Astrocyte of the spinal cord (primary cell): ENCODE results near the gene ELL.

ENCODE experiments used
- DNase-seq: peaks from one replicate; pipeline ENCODE4 v3.0.0; 2011; ENCODE audit warnings: low read depth, low spot score
- H3K4me3 ChIP-seq: 2 replicates; pipeline ENCODE4 v1.5.1; 2011; ENCODE audit warnings: low read depth, mild to moderate bottlenecking, low read length, moderate library complexity
- in situ Hi-C: cut with HindIII; loops from 2 replicates; pipeline ENCODE4 v1.10.0; 2017; ENCODE audit warnings: low sequenced_read_pairs
- TF ChIP-seq, protein P1 (sequence below): IDR thresholded peaks from 2 replicates; pipeline ENCODE4 v1.5.1; 2012; ENCODE audit warnings: low read depth, mild to moderate bottlenecking, low read length, inconsistent platforms

Gene ELL

GRCh38 chr19:18393836-18394235, 128.0 kb downstream of the ELL start:
- TF ChIP-seq, protein P1, sequence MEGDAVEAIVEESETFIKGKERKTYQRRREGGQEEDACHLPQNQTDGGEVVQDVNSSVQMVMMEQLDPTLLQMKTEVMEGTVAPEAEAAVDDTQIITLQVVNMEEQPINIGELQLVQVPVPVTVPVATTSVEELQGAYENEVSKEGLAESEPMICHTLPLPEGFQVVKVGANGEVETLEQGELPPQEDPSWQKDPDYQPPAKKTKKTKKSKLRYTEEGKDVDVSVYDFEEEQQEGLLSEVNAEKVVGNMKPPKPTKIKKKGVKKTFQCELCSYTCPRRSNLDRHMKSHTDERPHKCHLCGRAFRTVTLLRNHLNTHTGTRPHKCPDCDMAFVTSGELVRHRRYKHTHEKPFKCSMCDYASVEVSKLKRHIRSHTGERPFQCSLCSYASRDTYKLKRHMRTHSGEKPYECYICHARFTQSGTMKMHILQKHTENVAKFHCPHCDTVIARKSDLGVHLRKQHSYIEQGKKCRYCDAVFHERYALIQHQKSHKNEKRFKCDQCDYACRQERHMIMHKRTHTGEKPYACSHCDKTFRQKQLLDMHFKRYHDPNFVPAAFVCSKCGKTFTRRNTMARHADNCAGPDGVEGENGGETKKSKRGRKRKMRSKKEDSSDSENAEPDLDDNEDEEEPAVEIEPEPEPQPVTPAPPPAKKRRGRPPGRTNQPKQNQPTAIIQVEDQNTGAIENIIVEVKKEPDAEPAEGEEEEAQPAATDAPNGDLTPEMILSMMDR = no peak
- no peak overlapping the region for H3K4me3 ChIP-seq
- DNase-seq = no peak
- in situ Hi-C loops = no loop called here

GRCh38 chr19:18392926-18393325, 128.9 kb downstream of the ELL start:
- TF ChIP-seq, protein P1 = no peak
- no peak overlapping the region for H3K4me3 ChIP-seq

More at GRCh38 chr19:18392926-18393325, 128.9 kb downstream of the ELL start:
- in situ Hi-C loops = no loop called here
- no peak for DNase-seq
